H9 (cell line): ENCODE measurements around the gene TRIOBP. TPM values are rescaled to one million over a fixed set of nuclear protein-coding genes. Genes with fewer than 3 reads are reported as not detected.
A peak's percentile ranks its signal among the peaks of the same experiment; 100 is the strongest.

Experiments used
- DNase-seq: peaks from one replicate; pipeline ENCODE4 v3.0.0-alpha.2; 2017
- H2AFZ ChIP-seq: one replicate; pipeline ENCODE4 v1.6.1; 2013; ENCODE audit warnings: mild to moderate bottlenecking, low read length, control low read depth, moderate library complexity
- H2AK5ac ChIP-seq: 2 replicates; pipeline ENCODE4 v1.6.1; 2013; ENCODE audit warnings: low read length, control low read depth, mixed read lengths; ENCODE audit not compliant: insufficient read length
- H2BK120ac ChIP-seq: one replicate; pipeline ENCODE4 v1.6.1; 2013; ENCODE audit warnings: low read depth, mild to moderate bottlenecking, low read length, control low read depth, inconsistent platforms; ENCODE audit not compliant: poor library complexity, severe bottlenecking
- H2BK12ac ChIP-seq: 2 replicates; pipeline ENCODE4 v1.6.1; 2013; ENCODE audit warnings: low read length, control low read depth, mixed read lengths, low read depth; ENCODE audit not compliant: insufficient read length
- H2BK15ac ChIP-seq: 2 replicates; pipeline ENCODE4 v1.6.1; 2013; ENCODE audit warnings: low read depth, low read length, control low read depth
- H2BK20ac ChIP-seq: one replicate; pipeline ENCODE4 v1.6.1; 2013; ENCODE audit warnings: low read depth, mild to moderate bottlenecking, low read length, control low read depth, inconsistent platforms; ENCODE audit not compliant: poor library complexity, severe bottlenecking
- H2BK5ac ChIP-seq: 2 replicates; pipeline ENCODE4 v1.6.1; 2013; ENCODE audit warnings: low read length, control low read depth, mixed read lengths; ENCODE audit not compliant: insufficient read length
- H3K14ac ChIP-seq: 2 replicates; pipeline ENCODE4 v1.6.1; 2013; ENCODE audit warnings: low read length, control low read depth; ENCODE audit not compliant: insufficient read depth
- H3K18ac ChIP-seq: 2 replicates; pipeline ENCODE4 v1.6.1; 2013; ENCODE audit warnings: low read depth, mild to moderate bottlenecking, mixed read lengths, low read length, control low read depth; ENCODE audit not compliant: insufficient read length
- H3K23ac ChIP-seq: 2 replicates; pipeline ENCODE4 v1.6.1; 2013; ENCODE audit warnings: low read length, control low read depth, mixed read lengths, low read depth; ENCODE audit not compliant: insufficient read length
- H3K23me2 ChIP-seq: 2 replicates; pipeline ENCODE4 v1.6.1; 2013; ENCODE audit warnings: low read depth, mild to moderate bottlenecking, mixed read lengths, low read length, control low read depth; ENCODE audit not compliant: insufficient read length, poor library complexity, severe bottlenecking
- H3K27ac ChIP-seq: 2 replicates; pipeline ENCODE4 v1.5.1; 2013; ENCODE audit warnings: low read length, control low read depth, mixed read lengths, low read depth; ENCODE audit not compliant: insufficient read length
- H3K27me3 ChIP-seq: 2 replicates; pipeline ENCODE4 v1.6.1; 2013; ENCODE audit warnings: low read length, control low read depth, inconsistent platforms; ENCODE audit not compliant: insufficient read depth
- H3K4ac ChIP-seq: 2 replicates; pipeline ENCODE4 v1.6.1; 2013; ENCODE audit warnings: low read depth, mild to moderate bottlenecking, control low read depth, inconsistent platforms, low read length, moderate library complexity
- H3K4me1 ChIP-seq: 2 replicates; pipeline ENCODE4 v1.6.1; 2013; ENCODE audit warnings: low read length, control low read depth, inconsistent platforms; ENCODE audit not compliant: insufficient read depth
- H3K4me2 ChIP-seq: 2 replicates; pipeline ENCODE4 v1.6.1; 2013; ENCODE audit warnings: low read length, control low read depth, mixed read lengths; ENCODE audit not compliant: insufficient read length, insufficient read depth
- H3K56ac ChIP-seq: 2 replicates; pipeline ENCODE4 v1.6.1; 2013; ENCODE audit warnings: low read depth, mild to moderate bottlenecking, mixed read lengths, low read length, control low read depth; ENCODE audit not compliant: insufficient read length
- H3K79me1 ChIP-seq: 2 replicates; pipeline ENCODE4 v1.6.1; 2013; ENCODE audit warnings: low read depth, mild to moderate bottlenecking, moderate library complexity, low read length, control low read depth, inconsistent platforms; ENCODE audit not compliant: insufficient read depth, poor library complexity, severe bottlenecking
- H3K79me2 ChIP-seq: 2 replicates; pipeline ENCODE4 v1.6.1; 2013; ENCODE audit warnings: low read length, control low read depth, inconsistent platforms; ENCODE audit not compliant: insufficient read depth
- H3K9ac ChIP-seq: 2 replicates; pipeline ENCODE4 v1.6.1; 2013; ENCODE audit warnings: low read length, control low read depth, mixed read lengths; ENCODE audit not compliant: insufficient read length; ENCODE audit errors: extremely low read depth
- H3K9me3 ChIP-seq: one replicate; pipeline ENCODE4 v1.6.1; 2013; ENCODE audit warnings: low read depth, low read length, inconsistent platforms; ENCODE audit not compliant: control insufficient read depth
- H3T11ph ChIP-seq: one replicate; pipeline ENCODE4 v1.6.1; 2013; ENCODE audit warnings: mild to moderate bottlenecking, low read length, control low read depth, inconsistent platforms
- H4K20me1 ChIP-seq: one replicate; pipeline ENCODE4 v1.6.1; 2013; ENCODE audit not compliant: control insufficient read depth, insufficient read length, insufficient read depth
- H4K5ac ChIP-seq: 2 replicates; pipeline ENCODE4 v1.6.1; 2013; ENCODE audit warnings: low read depth, mild to moderate bottlenecking, mixed read lengths, low read length, control low read depth; ENCODE audit not compliant: insufficient read length
- H4K8ac ChIP-seq: replicated peaks from 2 replicates; pipeline ENCODE4 v1.6.1; 2013; ENCODE audit warnings: low read length, control low read depth, mixed read lengths, low read depth; ENCODE audit not compliant: insufficient read length
- H4K91ac ChIP-seq: 2 replicates; pipeline ENCODE4 v1.6.1; 2013; ENCODE audit warnings: low read depth, mild to moderate bottlenecking, moderate library complexity, mixed read lengths, low read length, control low read depth; ENCODE audit not compliant: insufficient read length
- H3K27ac Mint-ChIP-seq, 3 experiments: 2 replicates in 2 of 3; 3 replicates in 1 of 3; pipeline ENCODE4 v1.8.0; 2020 to 2021; ENCODE audit warnings: mixed read lengths in 3 of 3, mild to moderate bottlenecking in 1 of 3, moderate library complexity in 1 of 3
- H3K27me3 Mint-ChIP-seq: 2 replicates; pipeline ENCODE4 v1.8.0; 2021; ENCODE audit warnings: low read depth, mild to moderate bottlenecking, moderate library complexity, mixed read lengths
- H3K36me3 Mint-ChIP-seq, 3 experiments: 2 replicates in 2 of 3; 3 replicates in 1 of 3; pipeline ENCODE4 v1.8.0; 2020 to 2021; ENCODE audit warnings: low read depth in 3 of 3, mixed read lengths in 3 of 3; ENCODE audit not compliant: insufficient read depth in 1 of 3
- H3K4me1 Mint-ChIP-seq, 2 experiments: 2 replicates each; pipeline ENCODE4 v1.8.0; 2020; ENCODE audit warnings: mixed read lengths in 2 of 2
- H3K4me3 Mint-ChIP-seq, 2 experiments: 2 replicates in 1 of 2; 3 replicates in 1 of 2; pipeline ENCODE4 v1.8.0; 2020 to 2021; ENCODE audit warnings: mild to moderate bottlenecking in 2 of 2, mixed read lengths in 2 of 2, moderate library complexity in 1 of 2
- H3K9me3 Mint-ChIP-seq, 2 experiments: 2 replicates in 1 of 2; 3 replicates in 1 of 2; pipeline ENCODE4 v1.8.0; 2020; ENCODE audit warnings: mild to moderate bottlenecking in 2 of 2, mixed read lengths in 2 of 2, moderate library complexity in 1 of 2
- CTCF ChIP-seq: fragments of 200-600 bp; sonication (generic); conservative IDR thresholded peaks from 3 replicates; pipeline ENCODE4 v1.8.0; 2021; ENCODE audit warnings: antibody characterized with exemption, mild to moderate bottlenecking
- whole genome bisulfite sequencing: extraction: QIAGEN DNeasy Blood & Tissue Kit; methylation state at CpG from one replicate; pipeline ENCODE4 v1.1.7; 2013; ENCODE audit warnings: missing lambda C conversion rate, low lambda C conversion rate, mixed read lengths; ENCODE audit not compliant: insufficient read length; ENCODE audit errors: extremely low coverage; 5-methylcytosine and 5-hydroxymethylcytosine counted together
- total RNA-seq: library from RNA; stranded (reverse); gene quantifications from 2 replicates; pipeline ENCODE4 v1.2.1, GENCODE V29; 2021

Gene TRIOBP
- total RNA-seq, 1 experiment from 2014 or later: 52.7 TPM

- Histone ChIP-seq H2BK20ac (no peak overlapping the region), H3K27ac (no peak overlapping the region), H3K79me2 (peaks cover 2% of the 10 kb centered on the region; the same call in 1 of the 2 replicates), H4K91ac (no peak overlapping the region), H3K27me3 (no peaks in the 10 kb centered on the region; the same call in 1 of the 2 replicates), H2BK5ac (no peak overlapping the region), H2BK12ac (no peak overlapping the region), H2BK15ac (no peak overlapping the region), H2BK120ac (no peak overlapping the region), H4K5ac (no peak overlapping the region), H4K20me1 (no peaks in the 10 kb centered on the region), H2AFZ (no peak overlapping the region), H3K4me1 (no peaks in the 10 kb centered on the region), H3K9ac (no peak overlapping the region), H3K14ac (no peak overlapping the region), H2AK5ac (no peak overlapping the region), H3K79me1 (peaks cover 2% of the 10 kb centered on the region), H3K4me2 (no peak overlapping the region), H3K56ac (no peak overlapping the region), H3K4ac (no peak overlapping the region), H3K23ac (no peak overlapping the region), H3T11ph (no peak overlapping the region), H3K9me3 (no peaks in the 10 kb centered on the region), H4K8ac (no peak overlapping the region), H3K18ac (no peak overlapping the region), H3K23me2 (peaks cover 4% of the 10 kb centered on the region)
- no CpG with 5 or more reads among the region's 27 CpGs for WGBS
- peak; percentile 17 for DNase-seq
- Mint-ChIP-seq H3K4me1 (peaks cover 8 to 11% of the 10 kb centered on the region in 2 experiments), H3K4me3 (no peak overlapping the region), H3K27me3 (peaks cover 13% of the 10 kb centered on the region), H3K9me3 (no peaks in the 10 kb centered on the region), H3K27ac (no peak overlapping the region), H3K36me3 (peaks cover 7 to 21% (median 18%) of the 10 kb centered on the region in 3 experiments; a peak in 6 of 7 replicates)
- TF ChIP-seq CTCF: no peak
Observed at GRCh38 chr22:37812869-37813678, 116.2 kb downstream of the TRIOBP start.
